CD4-positive, alpha-beta T cell treated with Interleukin-21 for 1 hour (primary cell): ENCODE results near the gene CMTR2.
"Not testable (repeated sequence)": the region's sequence is repeated elsewhere in the genome, so short reads cannot be mapped to it uniquely, and the experiment has no call there.

Source experiments
- DNase-seq: peaks from one replicate; pipeline ENCODE4 v3.0.0-alpha.2; 2020

CMTR2 gene, protein sequence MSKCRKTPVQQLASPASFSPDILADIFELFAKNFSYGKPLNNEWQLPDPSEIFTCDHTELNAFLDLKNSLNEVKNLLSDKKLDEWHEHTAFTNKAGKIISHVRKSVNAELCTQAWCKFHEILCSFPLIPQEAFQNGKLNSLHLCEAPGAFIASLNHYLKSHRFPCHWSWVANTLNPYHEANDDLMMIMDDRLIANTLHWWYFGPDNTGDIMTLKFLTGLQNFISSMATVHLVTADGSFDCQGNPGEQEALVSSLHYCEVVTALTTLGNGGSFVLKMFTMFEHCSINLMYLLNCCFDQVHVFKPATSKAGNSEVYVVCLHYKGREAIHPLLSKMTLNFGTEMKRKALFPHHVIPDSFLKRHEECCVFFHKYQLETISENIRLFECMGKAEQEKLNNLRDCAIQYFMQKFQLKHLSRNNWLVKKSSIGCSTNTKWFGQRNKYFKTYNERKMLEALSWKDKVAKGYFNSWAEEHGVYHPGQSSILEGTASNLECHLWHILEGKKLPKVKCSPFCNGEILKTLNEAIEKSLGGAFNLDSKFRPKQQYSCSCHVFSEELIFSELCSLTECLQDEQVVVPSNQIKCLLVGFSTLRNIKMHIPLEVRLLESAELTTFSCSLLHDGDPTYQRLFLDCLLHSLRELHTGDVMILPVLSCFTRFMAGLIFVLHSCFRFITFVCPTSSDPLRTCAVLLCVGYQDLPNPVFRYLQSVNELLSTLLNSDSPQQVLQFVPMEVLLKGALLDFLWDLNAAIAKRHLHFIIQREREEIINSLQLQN

DNA sequence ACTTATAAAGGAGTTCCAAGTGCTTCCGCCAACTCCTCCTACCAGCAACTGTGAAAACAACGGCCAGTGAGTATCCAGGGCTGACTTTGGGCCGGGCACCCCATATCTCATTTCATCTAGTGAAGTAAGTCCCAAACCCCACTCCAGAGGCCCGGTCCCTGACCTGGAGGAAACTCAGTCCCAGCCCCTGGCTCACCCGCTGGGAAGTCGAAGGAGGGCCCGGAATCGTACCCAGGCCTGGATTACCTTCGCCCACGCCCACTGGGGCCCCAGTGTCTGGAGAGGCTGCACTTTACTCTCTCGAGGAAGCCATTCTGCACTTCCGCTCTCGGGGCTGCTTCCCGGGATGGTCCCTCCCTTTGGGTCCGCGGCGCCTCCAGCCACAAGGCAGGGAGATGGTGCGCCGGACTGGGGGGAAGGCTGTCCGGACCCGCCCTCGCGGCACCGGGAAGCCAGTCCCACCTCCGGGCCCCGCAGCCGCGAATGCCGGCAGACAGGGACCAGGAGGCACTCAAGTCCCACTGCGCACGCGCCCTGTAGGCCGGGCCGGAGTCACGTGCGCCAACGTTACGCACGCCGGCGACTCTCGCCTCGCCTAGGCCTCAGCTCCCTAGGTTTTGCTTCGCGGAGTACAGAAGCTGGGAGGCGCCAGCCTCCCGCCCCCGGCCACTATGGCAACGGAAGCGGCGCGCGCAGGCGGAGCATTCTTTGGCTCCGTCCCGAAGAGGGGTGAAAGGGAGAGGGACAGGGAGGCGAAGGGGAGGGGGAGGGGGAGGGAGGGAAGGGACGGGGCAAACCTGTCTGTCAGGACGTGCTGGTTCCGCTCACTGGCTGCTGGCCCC lies at the start of gene CMTR2:
CMTR2 (minus strand) TSS at position 513 of the 842 bp plus-strand sequence. CDS start 3,482 bp downstream, outside the sequence.
- peak; percentile 90 for DNase-seq

DNA sequence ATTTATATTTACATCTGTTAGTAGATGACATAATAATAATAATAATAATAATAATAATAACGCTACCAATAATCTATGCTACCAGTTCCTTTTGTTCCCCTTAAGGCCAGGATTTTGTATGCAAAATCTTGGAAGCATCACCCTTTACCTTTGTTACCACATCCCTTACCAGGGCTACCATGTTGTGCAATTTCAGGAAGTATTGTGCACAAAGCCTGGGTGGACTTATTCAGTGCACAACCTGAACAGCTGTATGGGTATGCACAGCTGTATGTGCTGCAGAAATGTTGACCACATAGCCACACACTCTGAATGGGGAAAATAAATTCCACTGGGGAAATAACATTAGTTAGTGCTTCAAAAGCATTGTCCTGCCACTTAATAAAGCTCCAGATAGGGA lies 49.4 kb upstream of the CMTR2 start:
- no peak for DNase-seq

DNA sequence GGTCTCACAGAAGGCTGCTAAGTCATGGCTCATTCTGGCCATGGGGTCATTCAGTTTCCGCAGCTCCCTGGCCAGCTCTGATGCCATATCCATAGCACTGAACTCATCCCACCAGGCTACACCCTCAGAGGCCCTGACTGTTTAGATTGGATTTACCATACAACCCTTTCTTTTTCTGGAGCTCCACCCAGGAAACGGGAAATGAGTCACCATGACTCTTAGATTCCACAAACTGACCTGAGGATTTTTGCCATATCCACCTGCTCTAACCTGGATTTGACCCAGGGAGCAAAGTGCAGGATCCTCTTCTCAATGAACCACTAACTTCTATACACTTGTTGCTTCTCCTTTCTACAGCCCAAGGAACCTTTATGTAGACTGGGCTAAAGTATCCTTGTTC lies 49.0 kb upstream of the CMTR2 start:
- no peak for DNase-seq

DNA sequence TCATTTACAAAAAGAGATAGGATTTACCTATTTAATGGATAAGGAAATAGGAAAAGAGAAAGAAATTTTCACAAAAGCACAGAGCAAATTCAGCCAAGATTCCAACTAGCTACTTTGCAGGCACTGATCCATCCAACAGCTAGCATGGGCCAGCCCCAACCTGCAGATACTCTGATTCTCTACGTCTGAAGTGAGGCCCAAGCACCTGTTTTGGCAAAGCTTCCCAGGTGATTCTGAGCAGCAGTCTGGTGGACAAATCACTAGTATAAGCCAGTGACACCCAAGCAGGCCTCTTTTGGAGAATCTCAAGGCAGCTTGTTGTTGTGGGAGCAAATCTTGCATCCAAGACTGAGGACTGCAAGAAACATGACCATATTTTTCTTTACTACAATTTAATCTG lies 48.4 kb upstream of the CMTR2 start:
- DNase-seq = no peak

DNA sequence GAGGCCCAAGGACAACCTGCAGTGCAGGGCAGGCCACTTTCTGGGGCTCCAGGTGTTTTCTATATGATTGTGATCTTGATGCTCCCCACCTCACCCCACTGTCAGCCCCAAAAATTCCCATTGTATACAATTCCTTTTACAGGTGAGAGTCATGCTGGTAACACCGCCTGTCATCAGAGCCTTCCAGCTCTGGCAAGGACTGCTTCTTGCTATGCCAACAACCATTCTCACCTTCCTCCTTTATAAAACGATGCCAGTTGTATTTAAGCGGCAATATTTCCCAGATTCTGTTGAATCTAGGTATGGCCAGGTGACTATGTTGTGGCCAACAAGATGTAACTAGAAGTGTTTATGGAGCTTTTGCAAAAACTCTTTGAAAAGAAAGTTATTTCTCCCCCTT lies 38.9 kb upstream of the CMTR2 start:
- no peak for DNase-seq

DNA sequence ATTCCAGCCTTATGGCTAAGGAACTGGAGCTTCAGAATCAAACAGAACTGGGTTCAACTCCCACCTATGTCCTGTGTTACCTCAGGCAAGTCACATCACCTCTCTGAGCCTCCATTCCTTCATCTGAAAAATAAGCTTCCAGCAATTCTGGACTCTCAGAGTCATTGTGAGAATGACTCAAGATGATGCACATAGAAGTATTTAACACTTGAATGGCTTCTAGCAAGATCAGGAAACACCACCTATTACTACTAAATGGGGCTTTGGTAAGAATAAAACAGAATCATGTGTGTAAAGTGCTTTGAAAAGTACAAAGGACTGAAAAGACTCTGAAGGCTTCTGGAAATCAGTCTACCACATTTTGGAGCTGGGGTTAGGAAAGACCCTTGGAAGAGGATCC lies 38.5 kb upstream of the CMTR2 start:
- DNase-seq = no peak

DNA sequence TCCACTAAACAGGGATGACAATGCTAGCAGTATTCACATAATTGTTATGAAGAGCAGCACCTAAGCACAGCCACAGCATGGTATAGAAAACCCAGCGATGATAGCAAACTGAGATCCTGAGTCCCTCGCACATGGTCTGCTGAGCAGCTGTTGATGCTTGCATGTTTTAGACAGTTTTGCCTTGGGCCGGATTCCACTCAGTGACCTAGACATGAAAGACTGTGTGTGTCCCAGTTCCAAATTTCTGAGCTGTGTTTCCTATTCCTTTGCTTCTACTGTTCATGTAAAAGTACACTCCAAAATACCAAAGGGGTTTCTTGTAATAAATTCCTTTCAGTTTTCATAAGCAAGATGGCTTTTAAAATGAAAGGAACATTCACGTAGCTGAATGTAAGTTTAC lies 30.8 kb upstream of the CMTR2 start:
- DNase-seq = no peak

DNA sequence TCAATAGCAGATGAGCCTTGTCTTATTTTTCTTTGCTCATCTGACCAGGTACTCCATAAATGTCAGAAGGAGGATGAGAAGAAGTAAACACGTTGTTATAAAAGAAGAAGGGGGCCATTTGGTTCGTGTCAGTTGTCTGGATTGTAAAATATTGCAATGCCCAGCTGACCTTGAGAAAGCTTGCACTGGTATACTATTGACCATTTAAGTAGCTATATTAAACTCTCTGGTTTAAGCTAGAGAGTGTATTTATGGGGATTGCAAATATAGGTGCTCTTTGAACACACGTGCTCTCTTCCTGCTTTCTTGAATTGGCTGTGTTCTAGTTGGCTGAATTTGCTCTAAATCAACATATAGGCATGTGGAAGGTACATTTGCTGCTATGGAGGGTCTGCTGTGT lies 26.1 kb upstream of the CMTR2 start:
- no peak for DNase-seq

DNA sequence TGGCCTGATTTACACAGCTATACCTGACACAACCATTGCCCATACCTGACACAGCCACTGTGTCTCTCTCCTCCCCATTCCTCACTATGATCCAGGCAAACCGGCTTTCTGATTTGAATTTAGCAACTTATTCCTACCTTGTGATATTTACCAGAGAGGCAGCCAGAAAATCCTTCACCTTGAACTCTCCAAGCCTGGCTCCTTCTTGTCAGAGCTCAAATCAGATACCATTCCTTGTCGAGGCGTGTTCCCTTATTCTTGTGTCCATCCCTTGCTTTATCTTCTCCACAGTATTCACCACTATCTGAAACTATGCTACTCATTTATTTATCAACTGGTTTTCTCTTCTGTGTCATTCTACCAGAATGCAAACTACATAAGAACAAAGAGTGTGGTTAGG lies 24.4 kb upstream of the CMTR2 start:
- DNase-seq = not testable (repeated sequence)

DNA sequence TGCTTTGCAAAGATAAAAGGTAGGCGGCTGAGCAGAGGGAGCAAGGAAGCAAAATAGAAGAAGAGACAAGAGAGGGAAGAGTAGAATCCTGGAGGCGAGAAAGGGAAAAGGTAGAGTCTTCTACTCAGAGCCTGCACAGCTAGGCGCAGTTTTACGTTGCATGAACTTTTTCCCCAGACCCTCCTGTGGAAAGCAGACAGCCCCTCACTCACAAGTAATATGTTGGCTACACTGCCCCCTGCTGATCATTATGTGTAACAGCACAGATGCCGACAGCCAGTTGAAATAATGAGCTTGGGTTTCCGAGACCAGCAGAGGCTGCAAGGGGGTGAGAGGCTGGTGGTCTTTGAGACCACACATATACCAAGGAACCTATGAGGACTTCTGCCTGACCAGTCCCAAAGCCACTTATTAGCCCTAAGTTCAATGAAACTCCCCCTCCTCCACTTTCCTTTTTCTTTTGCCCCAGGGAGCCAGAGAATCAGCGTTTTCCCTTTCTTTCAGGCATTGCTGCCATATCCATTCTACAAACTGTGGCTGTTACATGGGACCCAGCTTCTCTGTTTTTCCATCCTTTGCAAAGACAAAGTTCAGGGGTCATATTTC lies 22.5 kb upstream of the CMTR2 start:
- peak; percentile 31 for DNase-seq

DNA sequence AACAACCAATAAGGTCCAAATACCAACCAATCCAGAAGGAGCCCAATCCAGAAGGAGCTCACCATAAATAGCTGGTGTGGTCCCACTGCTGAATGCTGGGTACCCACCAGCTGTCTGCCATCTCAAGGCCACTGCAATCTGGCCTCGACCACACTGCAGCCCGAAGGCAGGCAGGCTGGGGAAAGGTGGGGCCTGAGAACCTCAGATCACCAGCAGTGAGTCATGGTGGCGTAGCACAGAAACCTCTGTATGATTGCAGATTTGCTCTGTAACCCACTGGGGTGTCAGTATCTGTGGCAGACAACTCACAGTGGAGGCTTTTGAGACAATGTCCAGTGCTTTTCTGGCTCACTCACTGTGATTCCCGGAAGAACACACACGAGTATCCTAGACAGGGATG lies 14.7 kb upstream of the CMTR2 start:
- DNase-seq = no peak

DNA sequence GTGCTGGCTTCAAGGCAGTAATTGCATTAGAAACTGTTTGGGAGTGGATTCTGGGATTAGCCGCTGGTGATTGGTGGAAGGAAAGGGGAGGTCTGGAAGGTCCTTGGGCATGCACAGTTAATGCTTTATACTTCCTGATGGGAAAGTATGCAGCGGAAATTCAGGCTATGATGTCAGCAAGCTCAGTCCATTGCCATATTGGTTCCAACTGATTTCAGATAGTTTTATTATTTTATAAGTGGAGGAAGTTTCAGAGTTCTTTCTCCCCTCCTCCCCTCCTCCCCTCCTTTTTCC lies 8.1 kb upstream of the CMTR2 start:
- no peak for DNase-seq

DNA sequence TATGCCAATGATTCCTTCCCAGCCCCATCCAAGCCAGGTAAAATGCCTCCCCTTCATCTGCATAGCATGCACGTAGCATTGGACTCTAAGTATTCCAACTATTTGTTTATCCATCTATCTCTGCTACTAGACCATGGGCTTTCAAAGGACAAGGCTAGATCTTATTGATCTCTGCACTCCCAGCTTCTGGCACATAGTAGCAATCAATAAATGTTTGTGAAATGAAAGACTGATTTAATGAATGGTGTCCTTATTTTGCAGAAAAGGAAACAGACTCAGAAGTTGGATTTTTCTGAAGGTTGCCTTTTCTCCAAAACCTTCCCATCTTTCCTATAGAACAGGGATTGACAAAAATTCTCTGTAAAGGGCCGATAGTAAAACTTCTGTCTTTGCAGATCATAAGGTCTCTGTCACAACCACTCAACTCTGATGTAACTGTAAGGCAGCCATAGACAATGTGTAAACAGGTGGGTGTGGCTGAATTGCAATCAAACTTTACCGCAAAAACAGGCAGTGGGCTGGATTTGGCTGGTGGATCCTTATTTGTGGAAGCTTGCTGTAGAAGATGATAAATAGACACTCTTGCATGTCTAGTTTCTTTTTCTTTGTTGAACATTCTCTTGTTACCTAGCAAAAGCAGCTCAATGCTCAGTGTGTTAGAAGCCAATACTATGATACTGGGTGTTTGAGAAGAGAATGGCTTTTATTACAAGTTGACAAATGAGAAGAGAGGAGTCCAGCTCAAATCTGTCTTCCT lies 7.6 kb upstream of the CMTR2 start:
- DNase-seq = no peak

DNA sequence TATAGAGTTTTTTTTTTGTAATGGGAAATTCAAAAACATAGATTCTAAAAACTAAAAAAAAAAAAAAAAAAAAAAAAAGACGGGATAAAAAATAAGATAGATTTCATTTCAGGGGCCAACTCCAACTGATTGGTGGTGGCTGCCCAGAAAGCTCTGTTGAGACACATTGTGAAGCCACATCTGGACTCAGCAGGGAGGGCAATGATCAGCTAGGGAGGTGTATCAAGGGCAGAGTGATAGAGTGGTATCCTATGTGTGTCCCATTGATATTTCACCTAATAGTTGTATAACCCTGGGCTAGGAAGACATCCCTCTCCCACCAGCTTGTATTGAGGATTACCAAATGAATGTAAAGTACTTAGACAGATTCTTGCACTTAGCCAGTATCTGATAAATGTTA lies 6.7 kb upstream of the CMTR2 start:
- DNase-seq = no peak

DNA sequence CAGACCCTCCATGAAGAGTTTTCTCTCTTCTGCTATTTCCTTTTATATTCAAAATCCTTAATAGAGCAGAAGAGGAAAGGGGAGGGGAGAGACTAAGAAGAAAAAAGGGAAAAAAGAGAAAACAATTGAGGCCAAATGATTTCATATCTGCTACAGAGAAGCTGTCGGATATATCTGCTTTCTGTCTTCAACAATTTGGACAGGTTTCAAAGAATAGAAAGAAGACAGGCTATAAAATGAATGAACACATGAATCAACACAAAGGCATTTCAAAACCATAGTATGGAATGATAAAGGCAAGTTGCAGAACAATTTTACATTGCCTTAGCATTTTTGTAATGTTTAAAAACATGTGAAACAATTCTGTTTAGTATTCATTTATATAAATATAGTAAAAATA lies 4.7 kb upstream of the CMTR2 start:
- no peak for DNase-seq

DNA sequence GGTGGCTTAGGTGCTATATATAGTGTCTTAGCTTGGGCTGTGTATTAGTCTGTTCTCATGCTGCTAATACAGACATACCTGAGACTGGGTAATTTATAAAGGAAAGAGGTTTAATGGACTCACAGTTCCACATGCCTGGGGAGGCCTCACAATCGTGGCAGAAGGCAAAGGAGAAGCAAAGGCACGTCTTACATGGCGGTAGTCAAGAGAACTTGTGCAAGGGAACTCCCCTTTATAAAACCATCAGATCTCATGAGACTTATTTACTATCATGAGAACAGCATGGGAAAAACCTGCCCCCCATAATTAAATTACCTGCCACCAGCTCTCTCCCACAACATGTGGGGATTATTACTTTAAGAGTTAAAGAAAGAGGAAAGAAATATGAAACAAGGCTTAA lies 2.9 kb upstream of the CMTR2 start:
- not testable (repeated sequence) for DNase-seq

DNA sequence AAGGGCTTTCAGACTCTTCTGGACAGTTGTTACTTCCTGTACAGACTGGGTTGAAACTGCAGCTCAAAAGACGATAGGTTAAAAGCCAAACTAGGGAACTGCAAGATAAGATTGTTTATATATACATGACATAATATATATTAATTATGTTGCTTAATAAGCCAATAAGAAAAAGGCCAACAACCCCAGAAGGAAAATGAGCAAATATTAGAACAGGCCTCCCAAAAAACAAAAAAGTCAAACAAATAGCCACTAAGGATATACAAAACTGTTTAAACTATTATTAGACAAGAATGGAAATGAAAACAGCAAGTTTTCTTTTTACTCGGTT lies 495 bp upstream of the CMTR2 start:
- DNase-seq = no peak

DNA sequence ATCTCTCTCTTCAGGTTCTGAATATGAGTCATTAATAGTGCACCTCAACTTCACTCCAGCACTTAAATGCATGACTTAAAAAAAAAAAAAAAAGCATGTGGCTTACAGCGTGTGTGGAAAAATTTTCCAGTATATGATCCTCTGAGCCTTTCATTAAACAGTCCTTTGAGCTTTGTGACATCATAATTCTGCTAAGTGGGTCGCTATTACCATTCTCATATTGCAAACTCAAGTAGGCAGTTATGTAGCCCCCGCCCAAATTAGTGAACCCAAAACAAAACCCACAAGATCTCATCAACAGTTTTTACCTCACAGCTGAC lies 672 bp downstream of the CMTR2 start:
- no peak for DNase-seq

DNA sequence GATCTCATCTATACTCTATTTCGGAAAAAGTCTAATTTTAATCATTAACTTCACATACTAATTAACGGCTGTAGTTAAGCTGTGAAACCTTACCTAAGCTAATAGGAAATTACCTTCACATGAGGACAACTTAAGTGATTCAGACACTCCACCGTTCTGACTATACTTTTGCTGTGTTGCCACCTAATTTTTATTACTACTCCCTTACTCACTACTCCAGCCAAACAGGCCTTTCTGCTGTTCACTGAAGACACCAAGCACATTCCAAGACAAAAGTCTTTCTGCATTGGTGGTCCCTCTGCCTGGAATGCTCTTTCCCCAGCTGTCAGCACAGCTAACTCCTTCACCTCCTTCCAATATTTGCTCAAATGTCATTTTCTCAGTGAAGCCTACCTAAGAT lies 1.3 kb downstream of the CMTR2 start:
- DNase-seq = no peak

DNA sequence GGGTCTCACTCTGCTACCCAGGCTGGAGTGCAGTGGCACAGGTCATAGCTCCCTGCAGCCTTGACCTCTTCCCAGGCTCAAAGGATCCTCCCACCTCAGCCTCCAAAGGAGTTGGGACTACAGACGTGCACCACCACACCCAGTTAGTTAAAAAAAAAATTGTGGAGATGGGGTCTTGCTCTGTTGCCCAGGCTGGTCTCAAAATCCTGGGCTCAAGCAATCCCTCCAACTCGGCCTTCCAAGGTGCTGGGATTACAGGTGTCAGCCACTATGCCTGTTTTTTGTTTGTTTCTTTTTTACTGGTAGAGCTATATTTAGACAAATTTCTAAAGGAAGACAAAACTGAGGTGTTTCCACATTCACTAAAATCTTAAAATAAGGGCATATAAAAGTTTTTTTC lies 1.7 kb downstream of the CMTR2 start:
- no peak for DNase-seq

DNA sequence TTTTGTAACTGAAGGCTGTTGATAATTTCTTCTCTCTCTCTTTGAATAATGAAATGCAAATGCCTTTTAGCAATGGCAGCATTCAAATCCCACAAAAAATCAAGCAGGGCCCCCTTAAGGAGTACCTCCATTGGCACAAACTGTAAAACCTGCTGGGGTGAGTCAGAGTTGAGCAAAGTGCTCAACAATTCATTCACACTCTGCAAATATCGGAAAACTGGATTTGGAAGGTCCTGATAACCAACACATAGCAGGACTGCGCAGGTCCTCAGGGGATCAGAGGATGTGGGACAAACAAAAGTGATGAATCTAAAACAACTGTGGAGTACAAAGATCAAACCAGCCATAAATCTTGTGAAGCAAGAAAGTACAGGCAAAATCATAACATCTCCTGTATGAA lies 5.6 kb downstream of the CMTR2 start:
- DNase-seq = no peak

DNA sequence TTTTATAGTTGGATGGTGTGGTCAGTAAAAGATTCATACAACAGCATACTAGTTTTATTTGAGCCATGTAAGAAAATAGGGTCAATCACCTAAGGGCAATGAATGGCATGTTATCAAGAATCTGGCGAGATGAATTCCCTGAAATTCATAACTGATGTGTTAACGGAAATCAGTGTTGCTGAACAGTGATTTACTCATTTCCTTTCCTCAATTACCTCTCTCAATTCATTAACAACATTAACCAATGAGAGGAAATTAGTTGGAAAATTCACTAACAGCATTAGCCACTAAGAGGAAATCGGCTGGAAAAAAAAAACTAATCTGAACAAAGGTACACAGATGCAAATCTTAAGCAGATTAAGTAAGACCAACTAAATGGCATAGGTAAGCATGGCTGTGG lies 6.3 kb downstream of the CMTR2 start:
- no peak for DNase-seq
